Spleen (tissue), 11 donors: Measurements from ENCODE around the gene MDGA2. TPM values are rescaled to one million over a fixed set of nuclear protein-coding genes. Genes with fewer than 3 reads are reported as not detected.
A peak's percentile ranks its signal among the peaks of the same experiment; 100 is the strongest.

Source experiments
- DNase-seq: peaks from one replicate; pipeline ENCODE4 v3.0.0-alpha.2; 2020
- H3K27ac ChIP-seq, 8 donors: fragments of 200-600 bp; sonication (generic) in 7 of 8; 1 replicate in 4 of 8; 2 replicates in 4 of 8; pipeline versions ENCODE4 v1.5.0 to v1.8.0; 2016 to 2021; ENCODE audit warnings: inconsistent platforms in 4 of 8, mild to moderate bottlenecking in 4 of 8, moderate library complexity in 1 of 8
- H3K27me3 ChIP-seq, 7 donors: fragments of 200-600 bp; sonication (generic) in 6 of 7; replicated peaks in 1 of 7; 1 replicate in 4 of 7; 2 replicates in 3 of 7; pipeline versions ENCODE4 v1.5.0 to v1.8.0; 2016 to 2021; ENCODE audit warnings: inconsistent platforms in 3 of 7, mild to moderate bottlenecking in 1 of 7
- H3K36me3 ChIP-seq, 6 donors: fragments of 200-600 bp; sonication (generic) in 5 of 6; 1 replicate in 4 of 6; 2 replicates in 2 of 6; pipeline versions ENCODE4 v1.5.0 to v1.8.0; 2016 to 2021; ENCODE audit warnings: inconsistent platforms in 2 of 6
- H3K4me1 ChIP-seq, 6 donors: fragments of 200-600 bp; sonication (generic) in 5 of 6; 1 replicate in 3 of 6; 2 replicates in 3 of 6; pipeline versions ENCODE4 v1.5.0 to v1.8.0; 2016 to 2021; ENCODE audit warnings: inconsistent platforms in 3 of 6
- H3K4me3 ChIP-seq, 8 donors: fragments of 200-600 bp; sonication (generic) in 7 of 8; 1 replicate in 4 of 8; 2 replicates in 4 of 8; pipeline versions ENCODE4 v1.5.0 to v1.8.0; 2016 to 2021; ENCODE audit warnings: inconsistent platforms in 4 of 8, mild to moderate bottlenecking in 4 of 8, moderate library complexity in 2 of 8
- H3K9me3 ChIP-seq, 8 donors: fragments of 200-600 bp; sonication (generic) in 7 of 8; 1 replicate in 4 of 8; 2 replicates in 4 of 8; pipeline versions ENCODE4 v1.5.0 to v1.8.0; 2016 to 2021; ENCODE audit warnings: inconsistent platforms in 4 of 8
- CTCF ChIP-seq, 11 experiments: fragments of 200-600 bp in 7 of 11; fragments of 450-650 bp in 4 of 11; sonication (generic) in 4 of 11; IDR thresholded peaks in 8 of 11; conservative IDR thresholded peaks in 3 of 11; 1 replicate in 7 of 11; 2 replicates in 4 of 11; pipeline versions ENCODE4 v1.4.0 to v1.8.0; 2016 to 2021; ENCODE audit warnings: antibody characterized with exemption in 11 of 11, inconsistent platforms in 4 of 11, mild to moderate bottlenecking in 1 of 11
- POLR2A ChIP-seq, 3 donors: fragments of 450-650 bp; IDR thresholded peaks; one replicate each; pipeline ENCODE4 v1.5.1; 2017; ENCODE audit warnings: antibody characterized with exemption in 3 of 3, mild to moderate bottlenecking in 1 of 3
- POLR2AphosphoS5 ChIP-seq, 3 donors: sonication (generic); formaldehyde crosslinking; IDR thresholded peaks; one replicate each; pipeline ENCODE4 v1.5.1; 2017; ENCODE audit warnings: antibody characterized with exemption in 3 of 3
- WGBS, 5 donors: extraction: QIAGEN DNeasy Blood & Tissue Kit in 3 of 5; methylation state at CpG; one replicate each; pipeline versions ENCODE4 v1.1.5 to v1.1.7; 2013 to 2018; 5-methylcytosine and 5-hydroxymethylcytosine counted together
- intact Hi-C: fragments of 100-400 bp; cut with DNase I; formaldehyde crosslinking; loops from one replicate; pipeline ENCODE4 v1.15.0; 2023; ENCODE audit warnings: low total_unique reads
- polyA plus RNA-seq, 3 donors: library from polyadenylated mRNA; stranded (reverse); fragments of 200-250 nt; gene quantifications; one replicate each; pipeline ENCODE4 v1.2.1, GENCODE V29; 2013
- total RNA-seq, 7 donors: library from RNA; depleted of rRNA in 3 of 7; stranded (reverse); fragments of >200 nt in 3 of 7; fragmentation: NEBNext Ultra II Directional in 4 of 7; extraction: Animal tissue kit (Norgen Biotek cat#: 25700) in 4 of 7; gene quantifications; one replicate each; pipeline versions ENCODE4 v1.1.0 to v1.2.1, GENCODE V29; 2016 to 2021
- donor health status: healthy with polysubstance abuse.
- donor health status: DM: no; HTN: no; CAD: no; lungs with moderate emphysema.
- donor health status: DM: no; HTN: no; CAD: no.
- donor health status: Bipolar disorder and iron deficiency.
- donor health status: healthy.
- donor health status: DM: no; HTN: no; CAD: no.
- donor health status: DM: yes; HTN: yes; CAD: no.

Gene MDGA2
- total and polyA plus RNA-seq, 10 donors, result 0.06 to 0.26 (median 0.07) TPM; not detected in 7

GRCh38 chr14:47678993-47679392, 3.6 kb upstream of the MDGA2 start:
- no peak for TF ChIP-seq POLR2AphosphoS5 (IDR thresholded peaks at IDR 0.05)
- TF ChIP-seq CTCF (IDR thresholded peaks at IDR 0.05 in 8 of 11, conservative IDR thresholded peaks at IDR 0.05 in 3 of 11), result no peak
- TF ChIP-seq POLR2A (IDR thresholded peaks at IDR 0.05), result no peak
- Histone ChIP-seq H3K36me3 (no peaks in the 10 kb centered on the region), H3K9me3 (no peaks in the 10 kb centered on the region), H3K27ac (no peak overlapping the region), H3K4me3 (no peak overlapping the region), H3K27me3 (peaks cover 0 to 52% (median 30%) of the 10 kb centered on the region in 7 donors), H3K4me1 (peaks cover 0 to 22% (median 16%) of the 10 kb centered on the region in 6 donors)
- intact Hi-C loops, result no loop called here
- no peak for DNase-seq
- whole genome bisulfite sequencing, 5 donors, result 20 to 50% (median 45%) methylated on average over 1 of the region's 1 CpG

- no peaks in the 10 kb centered on the region for H3K36me3 ChIP-seq
- intact Hi-C loops, result no loop called here
- DNase-seq, result no peak
- H3K9me3 ChIP-seq, result no peaks in the 10 kb centered on the region
- TF ChIP-seq POLR2AphosphoS5 (IDR thresholded peaks at IDR 0.05) (no peak), CTCF (IDR thresholded peaks at IDR 0.05 in 8 of 11, conservative IDR thresholded peaks at IDR 0.05 in 3 of 11) (no peak), POLR2A (IDR thresholded peaks at IDR 0.05) (no peak)
- H3K4me1 ChIP-seq, result peaks cover 0 to 26% (median 17%) of the 10 kb centered on the region in 6 donors
- no peak overlapping the region for H3K4me3 ChIP-seq
- peaks cover 0 to 60% (median 34%) of the 10 kb centered on the region in 7 donors for H3K27me3 ChIP-seq
- no peak overlapping the region for H3K27ac ChIP-seq
- WGBS, 5 donors, result 73 to 80% (median 75%) methylated on average over 2 of the region's 2 CpGs
These were observed 2.8 kb upstream of the MDGA2 start for GRCh38 chr14:47678157-47678556.

- TF ChIP-seq POLR2AphosphoS5 (IDR thresholded peaks at IDR 0.05), result no peak
- no peak for TF ChIP-seq CTCF (IDR thresholded peaks at IDR 0.05 in 8 of 11, conservative IDR thresholded peaks at IDR 0.05 in 3 of 11)
- TF ChIP-seq POLR2A (IDR thresholded peaks at IDR 0.05), result no peak
- intact Hi-C loops, result no loop called here
- Histone ChIP-seq H3K4me1 (peaks cover 0 to 26% (median 17%) of the 10 kb centered on the region in 6 donors), H3K36me3 (no peaks in the 10 kb centered on the region), H3K4me3 (peak overlapping the region in 3 of 8 donors; percentile 17 to 55 (median 20)), H3K9me3 (no peaks in the 10 kb centered on the region), H3K27me3 (peaks cover 0 to 71% (median 34%) of the 10 kb centered on the region in 7 donors), H3K27ac (no peak overlapping the region)
- WGBS, 5 donors, result 2 to 15% (median 3%) methylated on average over 15 of the region's 15 CpGs
- DNase-seq, result no peak
These were observed 861 bp upstream of the MDGA2 start for GRCh38 chr14:47676315-47676617.

- intact Hi-C loops, result no loop called here
- peaks cover 0 to 71% (median 34%) of the 10 kb centered on the region in 7 donors for H3K27me3 ChIP-seq
These were observed 601 bp downstream of the MDGA2 start for GRCh38 chr14:47674543-47675465.

More at GRCh38 chr14:47674543-47675465, 601 bp downstream of the MDGA2 start:
- Histone ChIP-seq H3K9me3 (no peaks in the 10 kb centered on the region), H3K4me3 (peak overlapping the region in 6 of 8 donors; percentile 15 to 55 (median 18)), H3K36me3 (no peaks in the 10 kb centered on the region), H3K4me1 (peaks cover 0 to 26% (median 17%) of the 10 kb centered on the region in 6 donors), H3K27ac (no peak overlapping the region)
- TF ChIP-seq CTCF (IDR thresholded peaks at IDR 0.05 in 8 of 11, conservative IDR thresholded peaks at IDR 0.05 in 3 of 11) (no peak), POLR2AphosphoS5 (IDR thresholded peaks at IDR 0.05) (no peak), POLR2A (IDR thresholded peaks at IDR 0.05) (no peak)
- DNase-seq, result peak; percentile 64
- 1 to 8% (median 4%) methylated on average over 55 to 81 of the region's 81 CpGs for whole genome bisulfite sequencing, 5 donors
